Activated naive CD8-positive, alpha-beta T cell treated with anti-CD3 and anti-CD28 coated beads, Interleukin-2, amount 10 ng/mL, durations not matched to agents 7 days and 5 days (primary cell): ENCODE results near the gene MAPK8. TPM values are rescaled to one million over a fixed set of nuclear protein-coding genes. Genes with fewer than 3 reads are reported as not detected.

Experiments used
- ATAC-seq: fragments of 150-1000 bp; cut with Tn5 transposase; one replicate; pipeline ENCODE4 v1.10.0; 2021; ENCODE audit warnings: low read depth, moderate library complexity
- POLR2A ChIA-PET: fragments of 350-600 bp; sonication (Branson Sonifier 250); formaldehyde crosslinking; loops from one replicate; lab custom pipeline; 2021; ENCODE audit warnings: antibody characterized with exemption; lab: Charles Lee
- DNase-seq: peaks from one replicate; pipeline ENCODE4 v3.0.0; 2021
- H3K27ac Mint-ChIP-seq: one replicate; pipeline ENCODE4 v1.8.0; 2022; ENCODE audit warnings: mild to moderate bottlenecking, mixed read lengths
- H3K27me3 Mint-ChIP-seq: one replicate; pipeline ENCODE4 v1.8.0; 2022; ENCODE audit warnings: mild to moderate bottlenecking, moderate library complexity, mixed read lengths
- H3K36me3 Mint-ChIP-seq: one replicate; pipeline ENCODE4 v1.8.0; 2021; ENCODE audit warnings: mild to moderate bottlenecking, mixed read lengths
- H3K4me1 Mint-ChIP-seq: one replicate; pipeline ENCODE4 v1.8.0; 2021; ENCODE audit warnings: mixed read lengths
- H3K4me3 Mint-ChIP-seq: one replicate; pipeline ENCODE4 v1.8.0; 2022; ENCODE audit warnings: mild to moderate bottlenecking, moderate library complexity, mixed read lengths
- H3K9me3 Mint-ChIP-seq: one replicate; pipeline ENCODE4 v1.8.0; 2021; ENCODE audit warnings: mixed read lengths
- total RNA-seq, 2 experiments: library from RNA; stranded (reverse); gene quantifications; one replicate each; pipeline ENCODE4 v1.2.3, GENCODE V29; 2021

The MAPK8 gene
- total RNA-seq, 2 experiments from 2014 or later, result 32.7 to 34.5 TPM

- Mint-ChIP-seq H3K27me3 (peaks cover 2% of the 10 kb centered on the region), H3K9me3 (no peaks in the 10 kb centered on the region), H3K27ac (no peak overlapping the region), H3K36me3 (no peaks in the 10 kb centered on the region), H3K4me3 (no peak overlapping the region), H3K4me1 (peaks cover 22% of the 10 kb centered on the region)
- DNase-seq, result peak; percentile 17
- ATAC-seq, result no peak
- POLR2A ChIA-PET, result no interaction called here
Measured at GRCh38 chr10:48466611-48467240, 160.2 kb downstream of the MAPK8 start.

- DNase-seq (peak; percentile 10), ATAC-seq (no peak)
- H3K36me3 Mint-ChIP-seq, result no peaks in the 10 kb centered on the region
- H3K9me3 Mint-ChIP-seq, result no peaks in the 10 kb centered on the region
- H3K4me3 Mint-ChIP-seq, result no peak overlapping the region
- H3K4me1 Mint-ChIP-seq, result peaks cover 24% of the 10 kb centered on the region
- H3K27ac Mint-ChIP-seq, result no peak overlapping the region
- peaks cover 2% of the 10 kb centered on the region for H3K27me3 Mint-ChIP-seq
- POLR2A ChIA-PET, result no interaction called here
Measured at GRCh38 chr10:48467669-48468068, 161.2 kb downstream of the MAPK8 start.

GRCh38 chr10:48468130-48468790 is 161.8 kb downstream of the MAPK8 start:
- Mint-ChIP-seq H3K9me3 (no peaks in the 10 kb centered on the region), H3K27me3 (peaks cover 4% of the 10 kb centered on the region), H3K4me1 (peaks cover 24% of the 10 kb centered on the region), H3K4me3 (peak overlapping the region; percentile 39), H3K36me3 (no peaks in the 10 kb centered on the region), H3K27ac (peak overlapping the region; percentile 36)
- POLR2A ChIA-PET, result no interaction called here
- ATAC-seq (peak; percentile 55), DNase-seq (peak; percentile 31)

GRCh38 chr10:48468866-48469511 is 162.5 kb downstream of the MAPK8 start:
- Mint-ChIP-seq H3K36me3 (no peaks in the 10 kb centered on the region), H3K27me3 (peaks cover 9% of the 10 kb centered on the region), H3K4me1 (peaks cover 24% of the 10 kb centered on the region), H3K27ac (no peak overlapping the region), H3K9me3 (no peaks in the 10 kb centered on the region), H3K4me3 (no peak overlapping the region)
- POLR2A ChIA-PET, result no interaction called here
- ATAC-seq (no peak), DNase-seq (peak; percentile 25)

- H3K9me3 Mint-ChIP-seq, result no peaks in the 10 kb centered on the region
- H3K4me1 Mint-ChIP-seq, result peaks cover 24% of the 10 kb centered on the region
- POLR2A ChIA-PET, result no interaction called here
- no peaks in the 10 kb centered on the region for H3K36me3 Mint-ChIP-seq
- H3K27me3 Mint-ChIP-seq, result peaks cover 14% of the 10 kb centered on the region
- H3K27ac Mint-ChIP-seq, result no peak overlapping the region
- peak; percentile 21 for DNase-seq
- H3K4me3 Mint-ChIP-seq, result no peak overlapping the region
- no peak for ATAC-seq
Measured at GRCh38 chr10:48469516-48470020, 163.1 kb downstream of the MAPK8 start.

GRCh38 chr10:48470115-48470892 is 163.8 kb downstream of the MAPK8 start:
- Mint-ChIP-seq H3K27ac (no peak overlapping the region), H3K4me3 (no peak overlapping the region), H3K9me3 (no peaks in the 10 kb centered on the region), H3K36me3 (no peaks in the 10 kb centered on the region), H3K4me1 (peaks cover 24% of the 10 kb centered on the region), H3K27me3 (peaks cover 21% of the 10 kb centered on the region)
- peak; percentile 28 for ATAC-seq
- peak; percentile 30 for DNase-seq
- POLR2A ChIA-PET, result no interaction called here

- POLR2A ChIA-PET, result no interaction called here
- Mint-ChIP-seq H3K27ac (peak overlapping the region; percentile 35), H3K4me1 (peaks cover 24% of the 10 kb centered on the region), H3K36me3 (no peaks in the 10 kb centered on the region), H3K4me3 (no peak overlapping the region), H3K27me3 (peaks cover 27% of the 10 kb centered on the region), H3K9me3 (no peaks in the 10 kb centered on the region)
- DNase-seq (peak; percentile 4), ATAC-seq (no peak)
Measured at GRCh38 chr10:48470893-48471805, 164.7 kb downstream of the MAPK8 start.

GRCh38 chr10:48472501-48473069 is 166.1 kb downstream of the MAPK8 start:
- H3K36me3 Mint-ChIP-seq, result no peaks in the 10 kb centered on the region
- no peak overlapping the region for H3K4me3 Mint-ChIP-seq
- no peaks in the 10 kb centered on the region for H3K9me3 Mint-ChIP-seq
- ATAC-seq (no peak), DNase-seq (no peak)
- peaks cover 21% of the 10 kb centered on the region for H3K4me1 Mint-ChIP-seq
- peaks cover 36% of the 10 kb centered on the region for H3K27me3 Mint-ChIP-seq
- no peak overlapping the region for H3K27ac Mint-ChIP-seq
- POLR2A ChIA-PET, result no interaction called here

GRCh38 chr10:48473704-48474103 is 167.2 kb downstream of the MAPK8 start:
- Mint-ChIP-seq H3K4me3 (no peak overlapping the region), H3K9me3 (no peaks in the 10 kb centered on the region), H3K36me3 (no peaks in the 10 kb centered on the region), H3K27ac (no peak overlapping the region), H3K27me3 (peaks cover 38% of the 10 kb centered on the region), H3K4me1 (peaks cover 12% of the 10 kb centered on the region)
- no peak for DNase-seq
- ATAC-seq, result no peak
- POLR2A ChIA-PET, result no interaction called here

GRCh38 chr10:48474765-48475365 is 168.4 kb downstream of the MAPK8 start:
- H3K27me3 Mint-ChIP-seq, result peaks cover 38% of the 10 kb centered on the region
- no peaks in the 10 kb centered on the region for H3K36me3 Mint-ChIP-seq
- no peak overlapping the region for H3K27ac Mint-ChIP-seq
- POLR2A ChIA-PET, result no interaction called here
- ATAC-seq (no peak), DNase-seq (no peak)
- H3K4me3 Mint-ChIP-seq, result no peak overlapping the region
- H3K9me3 Mint-ChIP-seq, result no peaks in the 10 kb centered on the region
- peaks cover 6% of the 10 kb centered on the region for H3K4me1 Mint-ChIP-seq

- POLR2A ChIA-PET, result no interaction called here
- DNase-seq, result no peak
- no peak overlapping the region for H3K27ac Mint-ChIP-seq
- H3K4me3 Mint-ChIP-seq, result no peak overlapping the region
- peaks cover 43% of the 10 kb centered on the region for H3K27me3 Mint-ChIP-seq
- H3K9me3 Mint-ChIP-seq, result no peaks in the 10 kb centered on the region
- no peak for ATAC-seq
- H3K36me3 Mint-ChIP-seq, result no peaks in the 10 kb centered on the region
- peaks cover 4% of the 10 kb centered on the region for H3K4me1 Mint-ChIP-seq
Measured at GRCh38 chr10:48475943-48476278, 169.4 kb downstream of the MAPK8 start.
